RWPE1 (cell line): Measurements from ENCODE around the gene IPO5.

Source experiments
- CTCF ChIA-PET: fragments of 350-600 bp; sonication (Branson Sonifier 250); formaldehyde crosslinking; extraction: SDS; loops from one replicate; lab custom pipeline; 2021; lab: Yijun Ruan, JAX
- POLR2A ChIA-PET: fragments of 400-600 bp; formaldehyde crosslinking; extraction: SDS; loops from one replicate; lab custom pipeline; 2020; ENCODE audit warnings: antibody characterized with exemption; ENCODE audit not compliant: low non-redundant PET; lab: Yijun Ruan, JAX
- DNase-seq: peaks from one replicate; pipeline ENCODE4 v3.0.0; 2012; ENCODE audit warnings: low spot score
- H3K27ac ChIP-seq: fragments of 450-650 bp; 2 replicates; pipeline ENCODE4 v1.5.1; 2017
- TF ChIP-seq, protein P1 (sequence below): fragments of 450-650 bp; conservative IDR thresholded peaks from 2 replicates; pipeline ENCODE4 v1.5.1; 2017; ENCODE audit warnings: low read depth, mild to moderate bottlenecking

The IPO5 gene

DNA sequence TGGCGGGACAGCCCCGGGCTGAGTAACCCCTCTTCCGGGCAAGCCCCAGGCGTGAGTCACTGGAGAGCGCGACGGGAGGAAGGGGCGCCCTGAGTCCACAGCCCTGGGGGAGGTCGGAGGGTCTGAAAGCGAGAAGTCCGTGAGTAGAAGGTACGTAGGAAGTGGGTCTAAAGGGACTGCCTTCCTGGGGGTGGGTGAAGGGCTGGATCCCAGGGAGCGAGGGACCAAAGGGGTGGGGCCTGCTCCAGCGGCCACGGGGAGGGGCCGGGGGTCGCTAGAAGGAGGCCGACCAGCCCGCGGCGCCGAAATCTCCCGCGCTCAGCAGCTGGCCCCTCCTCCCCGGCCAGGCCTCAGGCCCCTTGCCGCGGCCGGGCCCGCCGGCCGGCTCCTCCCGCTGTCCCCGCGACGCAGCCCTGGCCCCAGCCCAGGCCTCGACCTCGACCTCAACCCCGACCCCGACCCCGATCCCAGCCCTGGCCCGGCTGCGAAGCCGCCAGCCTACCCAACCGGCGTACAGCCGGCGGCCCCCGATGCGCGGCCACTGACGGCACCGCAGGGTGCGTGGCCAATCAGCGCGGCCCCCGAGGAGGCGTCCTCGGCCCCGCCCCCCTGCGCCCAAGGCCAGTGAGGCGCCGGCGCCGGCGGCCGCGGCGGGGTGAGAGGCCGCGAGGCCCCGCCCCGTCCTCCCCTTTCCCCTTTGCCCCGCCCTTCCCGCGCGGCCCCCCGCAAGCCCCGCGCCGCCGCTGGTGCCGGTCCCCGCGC lies 22.6 kb downstream of the IPO5 start:
- POLR2A ChIA-PET = no interaction called here
- CTCF ChIA-PET = interaction anchor here (1.2 kb wide), 1 partner anchor 120 kb away, joined by 7 read pairs; no protein-coding TSS in a partner anchor
- DNase-seq = peak; percentile 92
- TF ChIP-seq, protein P1, sequence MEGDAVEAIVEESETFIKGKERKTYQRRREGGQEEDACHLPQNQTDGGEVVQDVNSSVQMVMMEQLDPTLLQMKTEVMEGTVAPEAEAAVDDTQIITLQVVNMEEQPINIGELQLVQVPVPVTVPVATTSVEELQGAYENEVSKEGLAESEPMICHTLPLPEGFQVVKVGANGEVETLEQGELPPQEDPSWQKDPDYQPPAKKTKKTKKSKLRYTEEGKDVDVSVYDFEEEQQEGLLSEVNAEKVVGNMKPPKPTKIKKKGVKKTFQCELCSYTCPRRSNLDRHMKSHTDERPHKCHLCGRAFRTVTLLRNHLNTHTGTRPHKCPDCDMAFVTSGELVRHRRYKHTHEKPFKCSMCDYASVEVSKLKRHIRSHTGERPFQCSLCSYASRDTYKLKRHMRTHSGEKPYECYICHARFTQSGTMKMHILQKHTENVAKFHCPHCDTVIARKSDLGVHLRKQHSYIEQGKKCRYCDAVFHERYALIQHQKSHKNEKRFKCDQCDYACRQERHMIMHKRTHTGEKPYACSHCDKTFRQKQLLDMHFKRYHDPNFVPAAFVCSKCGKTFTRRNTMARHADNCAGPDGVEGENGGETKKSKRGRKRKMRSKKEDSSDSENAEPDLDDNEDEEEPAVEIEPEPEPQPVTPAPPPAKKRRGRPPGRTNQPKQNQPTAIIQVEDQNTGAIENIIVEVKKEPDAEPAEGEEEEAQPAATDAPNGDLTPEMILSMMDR = no peak
- peak overlapping the region; percentile 87 for H3K27ac ChIP-seq

DNA sequence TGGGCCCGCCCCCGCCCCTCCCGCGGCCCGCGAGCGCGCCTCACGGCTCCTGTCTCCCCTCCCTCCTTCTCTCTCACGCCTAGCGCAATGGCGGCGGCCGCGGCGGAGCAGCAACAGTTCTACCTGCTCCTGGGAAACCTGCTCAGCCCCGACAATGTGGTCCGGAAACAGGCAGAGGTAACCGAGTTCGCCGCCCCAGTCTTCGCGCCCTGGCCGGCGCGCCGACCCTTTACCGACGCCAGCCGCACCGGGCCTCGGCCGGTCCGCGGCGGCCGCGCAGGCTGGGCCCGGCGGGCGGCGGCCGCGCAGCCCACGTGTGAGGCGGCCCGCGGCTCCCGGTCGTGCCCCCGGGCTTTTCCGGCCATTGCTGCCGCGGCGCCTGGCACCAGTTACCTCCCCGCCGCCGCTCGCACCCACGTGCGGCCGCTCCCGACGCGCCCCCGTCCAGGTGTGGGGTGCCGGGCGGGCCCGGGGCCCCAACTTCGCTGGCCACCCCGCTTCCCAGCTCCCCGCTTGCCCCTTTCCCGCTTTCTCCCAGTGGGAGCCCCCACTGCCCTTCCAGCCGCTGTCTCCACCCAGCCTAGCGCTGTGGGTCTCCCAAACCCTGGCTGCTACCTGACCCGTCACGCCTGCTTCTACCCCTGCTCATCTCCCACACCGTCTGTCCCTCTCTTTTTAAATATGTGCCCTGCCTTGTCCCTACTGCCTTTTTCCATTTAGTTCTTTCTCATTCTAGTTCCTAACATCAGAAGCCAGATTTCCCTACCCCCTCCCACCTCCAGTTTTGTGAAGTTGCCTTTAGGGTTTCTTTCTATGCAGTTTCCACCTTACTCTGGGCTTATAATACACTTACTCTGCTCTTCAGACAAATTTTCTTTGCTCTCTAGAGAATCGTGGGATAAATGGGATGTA lies 23.4 kb downstream of the IPO5 start:
- H3K27ac ChIP-seq = peak overlapping the region; percentile 87
- POLR2A ChIA-PET = no interaction called here
- CTCF ChIA-PET = no interaction called here
- TF ChIP-seq, protein P1 = no peak
- peak; percentile 36 for DNase-seq

DNA sequence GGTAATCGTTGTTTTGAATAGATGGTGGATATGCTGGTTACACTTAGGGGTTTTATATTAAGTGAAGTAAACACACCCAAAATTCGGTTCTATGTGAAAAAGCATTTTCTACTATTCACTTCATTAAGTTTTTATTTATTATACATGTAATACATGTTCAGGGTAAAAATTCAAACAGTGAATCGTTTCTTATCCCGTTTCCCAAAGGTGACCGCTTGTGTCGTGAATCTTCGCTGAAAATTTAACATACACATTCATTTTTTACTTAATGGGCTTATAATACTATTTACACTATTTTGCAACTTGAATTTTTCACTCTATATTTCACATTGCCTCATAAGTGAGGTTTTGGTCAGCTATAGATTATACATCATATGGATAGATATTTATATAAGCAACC lies 24.5 kb downstream of the IPO5 start:
- ChIA-PET POLR2A (no interaction called here), CTCF (interaction anchor here (0.7 kb wide), 1 partner anchor 42 kb away, joined by 3 read pairs; no protein-coding TSS in a partner anchor)
- TF ChIP-seq, protein P1 = no peak
- DNase-seq = no peak
- H3K27ac ChIP-seq = no peak overlapping the region

DNA sequence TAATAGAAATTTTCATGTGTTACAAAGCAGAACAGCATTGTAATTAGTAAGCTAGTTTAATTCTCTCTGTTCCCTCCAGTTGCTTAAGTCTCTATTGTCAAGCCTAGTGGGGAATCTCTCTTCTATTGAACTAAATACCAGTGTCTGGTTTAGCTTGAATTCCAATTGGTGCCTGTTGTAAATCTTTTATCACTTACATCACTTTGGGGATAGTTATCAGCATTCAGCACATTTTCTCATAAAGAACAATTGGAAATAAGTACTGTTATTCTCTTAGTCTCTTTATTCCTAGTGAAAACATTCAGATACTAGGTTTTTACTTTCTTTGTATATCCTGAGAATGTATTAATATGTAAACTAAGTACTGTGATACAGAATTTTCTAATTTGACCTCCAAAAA lies 25.2 kb downstream of the IPO5 start:
- H3K27ac ChIP-seq = no peak overlapping the region
- POLR2A ChIA-PET = no interaction called here
- no peak for DNase-seq
- CTCF ChIA-PET = interaction anchor here (0.7 kb wide), 1 partner anchor 43 kb away, joined by 3 read pairs; no protein-coding TSS in a partner anchor
- TF ChIP-seq, protein P1 = no peak

DNA sequence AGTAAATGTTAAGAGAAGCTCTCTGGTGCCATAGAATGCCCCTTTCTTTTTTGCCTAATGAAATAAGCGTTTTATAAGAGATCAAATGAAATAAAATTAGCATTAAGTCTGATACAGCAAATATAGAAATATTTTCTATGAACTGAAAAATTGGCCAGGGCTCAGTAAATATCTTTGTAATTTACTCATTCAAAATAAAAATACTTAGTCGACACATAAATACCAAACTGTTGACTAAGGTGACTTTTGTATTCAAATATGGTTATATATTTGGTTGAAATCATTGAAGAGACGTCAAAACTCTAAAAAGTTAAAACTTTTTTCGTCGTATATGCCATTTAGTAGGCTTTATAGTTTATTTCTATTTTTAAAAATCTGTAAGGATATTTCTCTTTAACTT lies 25.6 kb downstream of the IPO5 start:
- TF ChIP-seq, protein P1 = no peak
- DNase-seq = no peak
- no peak overlapping the region for H3K27ac ChIP-seq
- POLR2A ChIA-PET = no interaction called here
- CTCF ChIA-PET = no interaction called here

DNA sequence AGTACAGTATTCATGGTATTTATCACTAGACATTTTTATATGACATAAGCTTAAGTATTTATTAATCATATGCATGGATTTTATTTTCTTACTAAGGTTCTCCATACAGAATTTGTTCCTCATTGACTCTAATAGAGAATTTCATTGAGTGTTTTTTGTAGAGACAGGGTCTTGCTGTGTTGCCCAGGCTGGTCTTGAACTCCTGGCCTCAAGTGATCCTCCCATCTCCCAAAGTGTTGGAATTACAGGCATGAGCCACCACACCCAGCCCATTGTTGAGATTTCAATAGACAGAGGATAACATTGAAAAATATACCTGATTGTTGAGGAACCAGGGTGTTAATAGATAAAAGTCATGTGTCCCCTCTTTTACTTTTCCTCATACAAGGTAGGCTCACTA lies 26.1 kb downstream of the IPO5 start:
- no peak overlapping the region for H3K27ac ChIP-seq
- no peak for DNase-seq
- TF ChIP-seq, protein P1 = no peak
- ChIA-PET CTCF (no interaction called here), POLR2A (no interaction called here)
